PFSK-1 (cell line): ENCODE data around the gene CPA1.

Experiments used
- FOXP2 ChIP-seq: optimal IDR thresholded peaks from 2 replicates; pipeline ENCODE3; 2011; ENCODE audit warnings: borderline replicate concordance, control low read depth, inconsistent platforms; ENCODE audit not compliant: insufficient read depth; ENCODE audit errors: extremely low read length, extremely low read depth
- POLR2AphosphoS5 ChIP-seq: IDR thresholded peaks from 2 replicates; pipeline ENCODE4 v1.6.1; 2012; ENCODE audit warnings: low read depth, mild to moderate bottlenecking, control low read depth, low read length, moderate library complexity
- REST ChIP-seq, 2 experiments: IDR thresholded peaks; 2 replicates each; pipeline versions ENCODE4 v1.6.1 to v1.8.0; 2011 to 2012; ENCODE audit warnings: low read depth in 2 of 2, low read length in 2 of 2, control low read depth in 1 of 2, inconsistent platforms in 1 of 2, mild to moderate bottlenecking in 1 of 2, moderate library complexity in 1 of 2; ENCODE audit not compliant: insufficient read depth in 1 of 2
- SIN3A ChIP-seq: IDR thresholded peaks from 2 replicates; pipeline ENCODE4 v1.6.1; 2012; ENCODE audit warnings: mild to moderate bottlenecking, low read length, moderate library complexity, borderline replicate concordance; ENCODE audit not compliant: insufficient read depth
- TAF1 ChIP-seq: IDR thresholded peaks from 2 replicates; pipeline ENCODE4 v1.6.1; 2012; ENCODE audit warnings: low read length, control low read depth, borderline replicate concordance; ENCODE audit not compliant: insufficient read depth

The CPA1 gene

GRCh38 chr7:130409067-130409711, 28.9 kb downstream of the CPA1 start:
- TF ChIP-seq POLR2AphosphoS5: no peak
- no peak for TF ChIP-seq SIN3A
- no peak for TF ChIP-seq FOXP2
- TF ChIP-seq TAF1: no peak
- no peak for TF ChIP-seq REST (IDR thresholded peaks at IDR 0.05; ENCODE audit: insufficient read depth in 1 of 2, low read depth in 2 of 2, low read length in 2 of 2)

GRCh38 chr7:130409712-130410072, 29.4 kb downstream of the CPA1 start:
- TF ChIP-seq TAF1: no peak
- TF ChIP-seq SIN3A: no peak
- TF ChIP-seq FOXP2: no peak
- TF ChIP-seq REST (IDR thresholded peaks at IDR 0.05; ENCODE audit: insufficient read depth in 1 of 2, low read depth in 2 of 2, low read length in 2 of 2): no peak

GRCh38 chr7:130410868-130411541, 30.7 kb downstream of the CPA1 start:
- TF ChIP-seq TAF1 (no peak), REST (IDR thresholded peaks at IDR 0.05; ENCODE audit: insufficient read depth in 1 of 2, low read depth in 2 of 2, low read length in 2 of 2) (no peak), SIN3A (no peak), FOXP2 (no peak), POLR2AphosphoS5 (no peak)

GRCh38 chr7:130413201-130413600, 32.9 kb downstream of the CPA1 start:
- TF ChIP-seq FOXP2 (no peak), SIN3A (no peak), POLR2AphosphoS5 (no peak), TAF1 (no peak), REST (IDR thresholded peaks at IDR 0.05; ENCODE audit: insufficient read depth in 1 of 2, low read depth in 2 of 2, low read length in 2 of 2) (no peak)

GRCh38 chr7:130415006-130415405, 34.7 kb downstream of the CPA1 start:
- TF ChIP-seq REST (IDR thresholded peaks at IDR 0.05; ENCODE audit: insufficient read depth in 1 of 2, low read depth in 2 of 2, low read length in 2 of 2) (no peak), SIN3A (no peak), FOXP2 (no peak), POLR2AphosphoS5 (no peak), TAF1 (no peak)
